Activated T-helper 1 cell treated with anti-CD3 and anti-CD28 coated beads, Interleukin-12 subunit alpha, Interleukin-12 subunit beta, Interleukin-2, Interleukin-4 antibody, amounts not matched to agents 30 ng/mL and 10 ng/mL and 1 ng/mL, durations not matched to agents 14 hours and 24 hours and 36 hours (primary cell): Measurements from ENCODE around the gene TLCD1. TPM values are rescaled to one million over a fixed set of nuclear protein-coding genes. Genes with fewer than 3 reads are reported as not detected.
A peak's percentile ranks its signal among the peaks of the same experiment; 100 is the strongest.

Source experiments
- DNase-seq: peaks from one replicate; pipeline ENCODE4 v3.0.0; 2021; ENCODE audit warnings: low spot score
- H3K27ac Mint-ChIP-seq: one replicate; pipeline ENCODE4 v1.8.0; 2021; ENCODE audit warnings: mild to moderate bottlenecking, mixed read lengths
- H3K27me3 Mint-ChIP-seq: one replicate; pipeline ENCODE4 v1.8.0; 2022; ENCODE audit warnings: mild to moderate bottlenecking, moderate library complexity, mixed read lengths; ENCODE audit not compliant: insufficient read depth
- H3K36me3 Mint-ChIP-seq: one replicate; pipeline ENCODE4 v1.8.0; 2021; ENCODE audit warnings: low read depth, mixed read lengths
- H3K4me1 Mint-ChIP-seq: one replicate; pipeline ENCODE4 v1.8.0; 2021; ENCODE audit warnings: low read depth, mixed read lengths
- H3K4me3 Mint-ChIP-seq: one replicate; pipeline ENCODE4 v1.8.0; 2021; ENCODE audit warnings: mild to moderate bottlenecking, moderate library complexity, mixed read lengths
- H3K9me3 Mint-ChIP-seq: one replicate; pipeline ENCODE4 v1.8.0; 2021; ENCODE audit warnings: mixed read lengths
- intact Hi-C: fragments of 100-400 bp; cut with micrococcal nuclease; formaldehyde crosslinking; loops from one replicate; pipeline ENCODE4 v1.15.1; 2024
- total RNA-seq: library from RNA; stranded (reverse); gene quantifications from 2 replicates; pipeline ENCODE4 v1.2.3, GENCODE V29; 2022

The TLCD1 gene
- total RNA-seq, 1 donor from 2014 or later, result 9.5 TPM

DNA sequence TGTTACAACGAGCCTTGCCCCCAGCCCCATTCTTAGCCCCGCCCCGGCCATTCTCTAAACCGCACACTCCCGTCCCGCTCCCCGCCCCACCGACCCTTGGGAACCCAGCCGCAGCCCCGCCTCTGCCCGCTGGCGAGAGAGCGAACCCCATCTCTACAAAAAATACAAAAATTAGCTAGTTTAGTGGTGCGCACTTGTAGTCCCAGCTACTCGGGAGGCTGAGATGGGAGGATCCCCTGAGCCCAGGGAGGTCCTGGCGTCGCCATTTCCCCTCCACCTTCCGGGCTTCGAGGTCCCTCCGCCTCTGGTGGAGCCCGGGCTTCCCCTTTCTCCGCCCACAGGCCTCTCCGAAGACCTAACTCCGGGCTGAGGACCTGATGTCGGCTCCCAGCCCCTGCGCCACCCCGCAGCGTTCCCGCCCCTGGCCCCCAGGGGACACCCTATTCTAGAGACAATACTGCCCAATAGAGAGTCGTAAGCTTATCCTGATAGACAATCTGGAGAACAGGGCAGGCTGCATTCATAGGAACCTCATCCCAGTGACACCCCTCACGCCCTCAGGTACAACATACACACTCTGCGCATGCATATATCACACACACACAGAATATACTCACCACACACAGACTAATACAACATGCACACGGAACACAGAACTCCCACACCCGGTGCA, 13.9 kb downstream of the TLCD1 start:
- Mint-ChIP-seq H3K4me1 (peaks cover 20% of the 10 kb centered on the region), H3K4me3 (peak overlapping the region; percentile 86), H3K27me3 (peaks cover 16% of the 10 kb centered on the region), H3K36me3 (peaks cover 2% of the 10 kb centered on the region), H3K27ac (peak overlapping the region; percentile 92), H3K9me3 (no peaks in the 10 kb centered on the region)
- intact Hi-C loops, result loop anchor here (10.0 kb wide), 1 partner anchor 683 kb away; the partner anchor contains the start of gene TAOK1
- DNase-seq, result peak; percentile 62

GRCh38 chr17:28711723-28712031, 14.4 kb downstream of the TLCD1 start, which contains the start of gene PROCA1:
Gene PROCA1, minus strand, starts transcription at chr17:28711888. Its CDS starts 228 bp downstream, at chr17:28711660.
- intact Hi-C loops, result loop anchor here (1.0 to 10.0 kb wide), 7 partner anchors 8 to 683 kb away; partner anchors contain the start of genes ALDOC, BLTP2, RPL23A and SPAG5
- DNase-seq, result no peak
- Mint-ChIP-seq H3K9me3 (no peaks in the 10 kb centered on the region), H3K4me3 (peak within 1 kb of the TSS; percentile 89), H3K27me3 (peaks cover 16% of the 10 kb centered on the region), H3K36me3 (peaks cover 2% of the 10 kb centered on the region), H3K4me1 (peaks cover 20% of the 10 kb centered on the region), H3K27ac (peak within 1 kb of the TSS; percentile 92)

DNA sequence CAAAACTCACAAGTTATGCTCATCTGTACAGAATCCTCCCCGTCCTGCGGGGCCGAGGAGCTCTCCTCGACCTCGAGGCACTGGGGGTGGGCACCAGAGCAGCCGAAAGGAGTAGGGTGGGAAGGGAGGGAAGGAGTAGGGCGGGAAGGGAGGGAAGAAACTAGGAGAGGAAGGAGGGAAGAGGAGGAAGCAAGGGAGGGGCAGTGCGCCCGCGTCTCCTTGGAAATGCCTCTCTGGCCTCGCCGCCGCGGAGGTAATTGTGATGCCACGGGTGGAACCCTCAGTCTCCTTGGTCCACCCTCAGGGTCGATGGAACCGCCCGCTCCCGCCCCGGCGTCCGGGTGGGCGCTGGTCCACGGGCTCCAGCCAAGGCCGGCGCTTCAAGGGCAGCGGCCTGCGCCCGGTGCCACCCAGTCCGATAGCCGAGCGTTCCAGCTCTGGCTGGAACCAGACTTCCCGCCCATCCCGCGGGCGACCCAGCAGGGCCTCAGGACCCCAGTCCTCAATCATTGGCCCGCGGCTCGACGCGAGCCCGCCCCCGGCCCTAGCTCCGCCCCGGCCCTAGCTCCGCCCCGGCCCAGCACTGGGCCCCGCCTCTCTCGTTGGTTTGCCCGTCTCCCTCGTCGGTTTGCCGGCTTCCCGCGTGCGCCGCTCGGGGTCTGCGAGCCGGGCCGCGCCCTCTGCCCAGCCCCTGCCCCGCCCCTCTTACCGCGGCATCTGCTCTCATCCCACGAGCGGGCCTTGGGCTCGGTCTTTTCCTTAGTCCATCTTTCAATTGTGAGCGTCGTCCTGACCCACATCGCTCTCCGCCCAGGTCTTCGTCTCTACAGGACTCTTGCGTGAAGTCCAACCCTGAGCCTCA, 14.9 kb downstream of the TLCD1 start:
- H3K27ac Mint-ChIP-seq, result peak overlapping the region; percentile 92
- peaks cover 16% of the 10 kb centered on the region for H3K27me3 Mint-ChIP-seq
- peak overlapping the region; percentile 89 for H3K4me3 Mint-ChIP-seq
- no peaks in the 10 kb centered on the region for H3K9me3 Mint-ChIP-seq
- H3K4me1 Mint-ChIP-seq, result peaks cover 20% of the 10 kb centered on the region
- peaks cover 2% of the 10 kb centered on the region for H3K36me3 Mint-ChIP-seq
- intact Hi-C loops, result loop anchor here (1.0 to 10.0 kb wide), 7 partner anchors 8 to 684 kb away; partner anchors contain the start of genes ALDOC, BLTP2, RPL23A and SPAG5
- DNase-seq, result peak; percentile 92

- no peaks in the 10 kb centered on the region for H3K27me3 Mint-ChIP-seq
- no peaks in the 10 kb centered on the region for H3K9me3 Mint-ChIP-seq
- intact Hi-C loops, result no loop called here
- no peak for DNase-seq
- H3K36me3 Mint-ChIP-seq, result peaks cover 13% of the 10 kb centered on the region
- H3K4me3 Mint-ChIP-seq, result no peak overlapping the region
- peaks cover 14% of the 10 kb centered on the region for H3K4me1 Mint-ChIP-seq
- H3K27ac Mint-ChIP-seq, result no peak overlapping the region
These were observed 18.7 kb downstream of the TLCD1 start for GRCh38 chr17:28707339-28707720.

- H3K27me3 Mint-ChIP-seq, result no peaks in the 10 kb centered on the region
- H3K36me3 Mint-ChIP-seq, result peaks cover 17% of the 10 kb centered on the region
- no peak overlapping the region for H3K27ac Mint-ChIP-seq
- H3K4me1 Mint-ChIP-seq, result peaks cover 7% of the 10 kb centered on the region
- DNase-seq, result no peak
- intact Hi-C loops, result no loop called here
- H3K9me3 Mint-ChIP-seq, result no peaks in the 10 kb centered on the region
- H3K4me3 Mint-ChIP-seq, result no peak overlapping the region
These were observed 19.3 kb downstream of the TLCD1 start for GRCh38 chr17:28706471-28707338.

- Mint-ChIP-seq H3K4me3 (no peak overlapping the region), H3K4me1 (peaks cover 5% of the 10 kb centered on the region), H3K9me3 (no peaks in the 10 kb centered on the region), H3K36me3 (peaks cover 22% of the 10 kb centered on the region), H3K27ac (peak overlapping the region; percentile 31), H3K27me3 (no peaks in the 10 kb centered on the region)
- intact Hi-C loops, result no loop called here
- DNase-seq, result no peak
These were observed 20.2 kb downstream of the TLCD1 start for GRCh38 chr17:28705728-28706334.

GRCh38 chr17:28705074-28705659, 20.9 kb downstream of the TLCD1 start:
- Mint-ChIP-seq H3K27me3 (no peaks in the 10 kb centered on the region), H3K4me1 (no peaks in the 10 kb centered on the region), H3K36me3 (peaks cover 27% of the 10 kb centered on the region), H3K9me3 (no peaks in the 10 kb centered on the region), H3K4me3 (no peak overlapping the region), H3K27ac (no peak overlapping the region)
- intact Hi-C loops, result no loop called here
- DNase-seq, result no peak

DNA sequence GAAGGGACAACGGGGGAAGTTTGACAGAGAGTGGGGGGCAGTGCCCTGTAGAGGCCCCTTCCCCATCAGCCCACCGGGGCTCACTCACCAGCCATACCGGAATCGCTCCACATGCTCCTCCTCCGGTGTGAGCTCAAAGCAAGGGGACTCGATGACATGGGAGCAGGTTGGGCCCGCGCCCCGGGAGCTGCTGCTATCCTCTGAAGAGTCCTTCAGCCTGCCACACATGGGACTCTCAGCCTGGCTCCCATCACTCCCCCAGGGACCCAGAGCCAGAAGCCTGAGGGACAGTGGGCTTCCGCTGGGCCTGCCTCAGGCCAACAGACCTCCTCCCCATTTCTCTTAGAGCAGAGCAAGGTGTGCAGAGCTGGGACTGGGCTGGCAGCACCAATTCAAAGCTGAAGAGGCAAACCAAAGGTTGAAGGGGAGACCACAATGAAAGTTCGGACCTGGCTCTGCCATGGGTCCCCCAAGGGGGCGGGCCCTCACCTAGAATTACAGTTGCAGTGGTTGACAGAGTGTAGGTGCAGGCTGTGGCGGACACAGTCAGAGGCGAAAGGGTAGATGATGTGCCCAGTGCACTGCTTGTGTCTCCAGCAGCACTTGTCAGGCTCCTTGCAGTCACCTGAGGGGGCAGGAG, 21.7 kb downstream of the TLCD1 start:
- H3K9me3 Mint-ChIP-seq, result no peaks in the 10 kb centered on the region
- no peak overlapping the region for H3K27ac Mint-ChIP-seq
- H3K4me3 Mint-ChIP-seq, result no peak overlapping the region
- intact Hi-C loops, result no loop called here
- peaks cover 36% of the 10 kb centered on the region for H3K36me3 Mint-ChIP-seq
- H3K4me1 Mint-ChIP-seq, result no peaks in the 10 kb centered on the region
- DNase-seq, result no peak
- H3K27me3 Mint-ChIP-seq, result no peaks in the 10 kb centered on the region

GRCh38 chr17:28703552-28704218, 22.3 kb downstream of the TLCD1 start:
- intact Hi-C loops, result no loop called here
- peaks cover 37% of the 10 kb centered on the region for H3K36me3 Mint-ChIP-seq
- no peak overlapping the region for H3K4me3 Mint-ChIP-seq
- no peaks in the 10 kb centered on the region for H3K27me3 Mint-ChIP-seq
- H3K27ac Mint-ChIP-seq, result no peak overlapping the region
- no peaks in the 10 kb centered on the region for H3K4me1 Mint-ChIP-seq
- no peaks in the 10 kb centered on the region for H3K9me3 Mint-ChIP-seq
- no peak for DNase-seq

DNA sequence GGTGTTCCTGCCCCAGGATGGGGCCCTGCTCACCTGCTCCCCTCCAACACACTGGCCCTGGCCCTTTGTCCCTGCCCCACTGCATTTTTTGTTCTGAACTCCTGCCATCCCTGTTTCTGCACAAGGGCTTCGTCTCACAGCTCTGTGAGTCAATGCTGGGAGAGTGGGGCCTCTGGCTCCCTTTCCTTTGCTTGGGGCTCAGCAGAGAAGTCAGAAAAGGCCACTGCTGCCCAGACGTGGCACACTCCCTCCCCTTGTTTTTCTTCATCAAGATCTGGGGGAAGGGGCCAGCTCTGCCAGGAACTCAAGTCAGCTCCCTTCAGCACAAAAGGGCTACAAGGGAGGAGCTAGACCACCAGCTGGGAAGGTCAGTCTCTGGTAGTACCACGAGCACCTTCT, 23.3 kb downstream of the TLCD1 start:
- DNase-seq, result no peak
- intact Hi-C loops, result no loop called here
- Mint-ChIP-seq H3K4me1 (no peaks in the 10 kb centered on the region), H3K27ac (no peak overlapping the region), H3K27me3 (no peaks in the 10 kb centered on the region), H3K9me3 (no peaks in the 10 kb centered on the region), H3K36me3 (peaks cover 42% of the 10 kb centered on the region), H3K4me3 (no peak overlapping the region)

DNA sequence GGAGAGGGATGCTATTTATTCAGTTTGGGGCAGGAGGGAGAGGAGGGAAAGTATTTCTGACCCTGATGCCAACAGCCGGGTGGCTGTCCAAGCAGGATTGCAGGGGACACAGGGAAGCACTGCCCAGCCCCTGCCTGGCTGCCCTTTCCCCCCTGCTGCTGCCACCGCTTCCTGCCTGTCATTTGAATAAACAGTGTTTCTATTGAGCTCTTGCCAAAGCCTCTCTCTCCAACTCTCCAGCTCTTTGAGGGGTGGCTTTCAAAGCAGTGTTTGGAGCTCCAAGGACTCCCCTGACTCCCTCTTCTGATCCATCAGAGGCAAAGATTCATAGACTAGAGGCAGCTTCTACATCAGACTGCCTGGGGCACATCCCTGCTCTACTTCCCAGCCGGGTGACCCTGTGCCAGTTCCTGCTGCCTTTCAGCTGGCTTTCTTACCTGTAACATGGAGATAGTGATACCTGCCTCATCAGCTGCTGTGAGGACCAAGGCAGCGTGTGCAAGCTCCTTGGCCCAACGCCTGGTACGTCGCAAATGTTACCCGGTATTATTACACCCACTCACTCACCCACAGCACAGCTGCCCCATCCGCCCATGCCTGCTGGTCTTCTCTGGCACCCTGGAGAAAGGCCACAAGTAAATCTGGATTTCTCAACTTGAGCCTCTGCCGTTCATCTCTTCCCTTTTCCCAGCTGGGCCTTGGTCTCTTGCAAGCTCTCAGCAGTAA, 23.8 kb downstream of the TLCD1 start:
- Mint-ChIP-seq H3K27me3 (no peaks in the 10 kb centered on the region), H3K27ac (no peak overlapping the region), H3K4me1 (no peaks in the 10 kb centered on the region), H3K9me3 (no peaks in the 10 kb centered on the region), H3K36me3 (peaks cover 46% of the 10 kb centered on the region), H3K4me3 (no peak overlapping the region)
- DNase-seq, result no peak
- intact Hi-C loops, result no loop called here
